ENCODE results near the gene TAF1C. TPM values are rescaled to one million over a fixed set of nuclear protein-coding genes. Genes with fewer than 3 reads are reported as not detected.

Gene TAF1C, protein sequence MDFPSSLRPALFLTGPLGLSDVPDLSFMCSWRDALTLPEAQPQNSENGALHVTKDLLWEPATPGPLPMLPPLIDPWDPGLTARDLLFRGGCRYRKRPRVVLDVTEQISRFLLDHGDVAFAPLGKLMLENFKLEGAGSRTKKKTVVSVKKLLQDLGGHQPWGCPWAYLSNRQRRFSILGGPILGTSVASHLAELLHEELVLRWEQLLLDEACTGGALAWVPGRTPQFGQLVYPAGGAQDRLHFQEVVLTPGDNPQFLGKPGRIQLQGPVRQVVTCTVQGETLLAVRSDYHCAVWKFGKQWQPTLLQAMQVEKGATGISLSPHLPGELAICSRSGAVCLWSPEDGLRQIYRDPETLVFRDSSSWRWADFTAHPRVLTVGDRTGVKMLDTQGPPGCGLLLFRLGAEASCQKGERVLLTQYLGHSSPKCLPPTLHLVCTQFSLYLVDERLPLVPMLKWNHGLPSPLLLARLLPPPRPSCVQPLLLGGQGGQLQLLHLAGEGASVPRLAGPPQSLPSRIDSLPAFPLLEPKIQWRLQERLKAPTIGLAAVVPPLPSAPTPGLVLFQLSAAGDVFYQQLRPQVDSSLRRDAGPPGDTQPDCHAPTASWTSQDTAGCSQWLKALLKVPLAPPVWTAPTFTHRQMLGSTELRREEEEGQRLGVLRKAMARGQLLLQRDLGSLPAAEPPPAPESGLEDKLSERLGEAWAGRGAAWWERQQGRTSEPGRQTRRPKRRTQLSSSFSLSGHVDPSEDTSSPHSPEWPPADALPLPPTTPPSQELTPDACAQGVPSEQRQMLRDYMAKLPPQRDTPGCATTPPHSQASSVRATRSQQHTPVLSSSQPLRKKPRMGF
- 1 to 10 TPM; 3.3 to 8.6 (median 8.2) TPM for polyA plus RNA-seq

DNA sequence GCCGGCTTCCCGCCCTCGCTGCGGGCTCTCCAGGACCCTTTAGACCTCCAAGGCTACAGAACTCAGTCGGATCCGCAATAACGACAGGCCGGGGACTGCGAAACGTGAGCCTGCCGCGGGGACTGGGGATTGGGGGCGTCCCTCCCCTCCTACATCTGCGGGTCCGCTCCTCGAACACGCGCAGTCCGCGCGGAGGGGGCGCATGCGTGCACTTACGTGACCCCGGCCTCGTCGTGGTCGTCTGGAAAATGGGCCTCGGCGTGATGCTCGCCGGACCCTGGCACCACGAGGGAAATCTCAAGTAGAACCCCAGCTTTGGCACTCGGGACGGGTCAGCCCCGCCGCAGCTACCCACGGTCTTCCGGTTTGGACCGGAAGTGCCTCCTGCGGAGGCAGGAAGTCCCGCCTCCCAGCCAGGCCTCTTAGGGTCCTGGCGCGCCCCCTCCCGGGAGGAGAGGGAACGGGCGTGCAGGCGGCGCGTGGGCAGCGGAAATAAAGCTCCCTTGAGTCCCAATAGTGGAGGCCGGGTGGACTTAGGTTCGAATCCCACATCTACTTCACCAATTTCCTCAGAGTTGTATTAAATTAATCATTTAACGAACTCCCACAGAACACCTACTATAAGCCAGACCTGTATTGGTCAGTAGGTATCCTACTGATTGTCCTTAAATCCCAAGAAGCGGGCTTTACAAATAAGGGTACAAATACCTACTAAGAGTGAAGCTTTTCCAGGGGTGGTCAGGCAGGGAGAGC is at the start of gene TAF1C:
Gene TAF1C, minus strand, starts transcription at position 373 of the 753 bp plus-strand sequence. CDS start 2,069 bp downstream, outside the sequence.
- Mint-ChIP-seq H3K27me3 (ENCODE audit: low read depth in 3 of 3) (peaks cover 0 to 2% (median 2%) of the 10 kb centered on the region in 3 donors), H3K27ac (peak within 1 kb of the TSS; percentile 82 to 97 (median 90)), H3K36me3 (peaks cover 0 to 9% (median 6%) of the 10 kb centered on the region in 3 donors), H3K4me3 (peak within 1 kb of the TSS; percentile 93 to 96 (median 94)), H3K4me1 (peaks cover 19 to 33% of the 10 kb centered on the region in 2 donors), H3K9me3 (no peaks in the 10 kb centered on the region)
- peak; percentile 84 to 88 (median 87) for DNase-seq

DNA sequence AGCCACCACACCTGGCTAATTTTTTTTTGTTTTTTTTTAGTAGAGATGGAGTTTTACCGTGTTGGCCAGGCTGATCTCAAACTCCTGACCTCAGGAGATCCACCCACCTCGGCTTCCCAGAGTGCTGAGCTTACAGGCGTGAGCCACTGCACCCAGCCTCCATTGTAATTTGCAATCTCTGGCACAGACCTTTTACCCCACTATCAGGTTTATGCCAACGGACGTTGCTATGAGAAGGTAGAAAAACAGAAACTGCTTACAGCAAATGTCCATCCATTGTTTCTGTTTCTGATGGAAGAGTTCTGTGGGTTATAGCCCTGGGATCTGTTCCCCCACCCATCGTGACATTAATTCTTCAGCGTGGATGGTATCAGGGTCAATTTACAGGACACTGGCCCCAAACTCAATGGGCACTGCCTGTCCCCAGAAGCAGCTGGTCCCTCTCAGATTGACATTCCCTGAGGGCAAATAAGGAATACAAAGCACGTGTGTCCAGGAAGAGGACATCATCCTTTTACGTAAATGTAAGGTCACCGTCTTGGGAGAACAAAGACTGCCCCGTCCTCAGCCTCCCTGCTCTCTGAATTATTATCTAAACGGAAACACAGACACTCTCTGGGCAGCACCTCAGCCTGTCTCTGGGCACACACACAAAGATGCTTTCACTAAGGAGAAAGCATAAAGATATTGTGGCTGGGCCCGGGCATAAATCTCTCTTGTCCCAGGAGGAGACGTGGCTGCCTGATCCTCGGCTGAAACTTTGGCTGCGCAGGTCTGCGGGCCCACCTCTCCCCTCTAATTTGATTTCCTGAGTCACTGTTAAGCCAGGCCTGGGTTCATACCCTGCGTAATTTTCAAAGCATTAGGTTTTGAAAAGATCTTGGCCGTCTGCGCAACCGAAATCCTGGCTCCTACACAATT is 47.7 kb upstream of the TAF1C start:
- H3K27ac Mint-ChIP-seq, result no peak overlapping the region
- no peak for DNase-seq
- H3K4me3 Mint-ChIP-seq, result no peak overlapping the region
- no peaks in the 10 kb centered on the region for H3K36me3 Mint-ChIP-seq
- H3K27me3 Mint-ChIP-seq (ENCODE audit: low read depth in 3 of 3), result peaks cover 2 to 9% (median 4%) of the 10 kb centered on the region in 3 donors
- H3K4me1 Mint-ChIP-seq, result no peaks in the 10 kb centered on the region
- no peaks in the 10 kb centered on the region for H3K9me3 Mint-ChIP-seq

DNA sequence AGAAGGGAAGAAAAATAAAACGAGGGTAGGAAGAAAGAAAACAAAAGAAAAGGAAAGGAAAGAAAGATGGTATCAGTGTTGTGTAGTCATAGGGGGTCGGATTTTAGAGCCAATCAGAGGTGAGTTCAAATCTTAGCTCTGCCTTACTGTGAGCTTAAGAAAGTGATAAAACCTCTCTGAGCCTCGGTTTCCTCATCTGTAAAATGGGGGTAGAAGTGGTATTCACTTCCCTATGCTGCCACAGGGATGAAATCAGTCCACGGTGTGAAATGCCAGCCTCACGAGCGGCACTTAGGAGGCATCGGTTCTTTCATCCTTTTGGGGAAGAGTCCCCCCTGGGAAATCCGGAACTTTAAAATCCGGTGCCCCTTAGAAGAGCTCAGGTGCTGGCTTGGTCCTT is 46.9 kb upstream of the TAF1C start:
- H3K9me3 Mint-ChIP-seq, result no peaks in the 10 kb centered on the region
- H3K27me3 Mint-ChIP-seq (ENCODE audit: low read depth in 3 of 3), result peaks cover 2 to 7% (median 4%) of the 10 kb centered on the region in 3 donors
- no peak overlapping the region for H3K4me3 Mint-ChIP-seq
- no peaks in the 10 kb centered on the region for H3K36me3 Mint-ChIP-seq
- no peak overlapping the region for H3K27ac Mint-ChIP-seq
- DNase-seq, result no peak
- H3K4me1 Mint-ChIP-seq, result no peaks in the 10 kb centered on the region

DNA sequence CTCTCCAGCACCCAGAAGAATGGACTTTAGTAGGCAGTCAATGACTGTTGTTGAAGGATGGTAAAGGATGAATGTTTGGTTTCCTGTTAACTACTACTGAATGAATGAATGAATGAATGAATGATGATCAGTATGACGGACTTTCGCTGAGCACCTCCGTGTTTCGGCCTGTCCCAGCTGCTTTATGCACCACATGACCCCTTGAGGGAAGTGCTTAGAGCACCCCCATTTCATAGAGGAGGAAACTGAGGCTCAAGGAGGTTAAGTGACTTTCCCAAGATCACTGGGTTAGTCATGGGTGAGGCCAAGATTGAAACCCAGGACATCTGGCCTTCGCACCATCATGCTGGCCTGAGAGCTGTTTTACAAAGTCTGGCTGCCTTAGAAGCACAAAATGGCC is 46.1 kb upstream of the TAF1C start:
- no peak for DNase-seq
- Mint-ChIP-seq H3K36me3 (no peaks in the 10 kb centered on the region), H3K9me3 (no peaks in the 10 kb centered on the region), H3K4me3 (no peak overlapping the region), H3K27ac (no peak overlapping the region), H3K4me1 (no peaks in the 10 kb centered on the region), H3K27me3 (ENCODE audit: low read depth in 3 of 3) (peaks cover 2 to 7% (median 4%) of the 10 kb centered on the region in 3 donors)

DNA sequence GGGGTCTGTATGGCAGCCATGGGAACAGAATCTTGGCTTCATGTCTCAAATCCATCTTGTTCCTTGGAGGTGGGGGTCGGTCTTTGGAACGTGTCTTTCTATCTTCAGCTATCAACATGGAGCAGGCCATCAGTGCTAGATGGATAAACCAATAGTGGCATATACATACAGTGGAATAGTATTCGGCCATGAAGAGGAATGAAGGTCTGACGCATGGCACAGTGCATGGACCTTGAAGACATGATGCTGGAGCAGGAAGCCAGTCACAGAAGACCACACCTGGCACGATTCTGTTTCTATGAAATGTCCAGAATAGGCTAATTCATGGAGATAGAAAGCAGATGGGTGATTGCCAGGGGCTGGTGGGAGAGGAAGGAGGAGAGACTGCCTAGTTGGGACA is 45.2 kb upstream of the TAF1C start:
- H3K27ac Mint-ChIP-seq, result no peak overlapping the region

DNA sequence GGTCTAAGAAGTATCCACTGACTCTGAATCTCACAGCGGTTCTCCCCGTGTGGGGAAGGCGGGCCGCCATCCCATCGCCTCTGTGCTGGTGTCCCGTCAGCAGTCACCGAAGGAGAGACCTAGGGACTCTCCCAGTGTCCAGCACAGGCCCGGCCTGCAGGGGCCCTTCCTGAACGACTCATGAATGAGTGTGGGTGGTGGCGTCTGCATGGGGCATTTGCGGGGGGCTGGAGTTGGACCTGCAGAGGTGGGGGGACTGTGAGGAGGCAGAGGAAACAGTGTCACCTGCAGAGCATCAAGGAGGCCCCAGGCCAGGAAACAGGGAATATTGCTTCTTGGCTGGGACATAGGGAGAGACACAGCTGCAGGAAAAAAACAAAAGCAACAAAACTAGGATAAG is 42.6 kb upstream of the TAF1C start:
- no peak overlapping the region for H3K27ac Mint-ChIP-seq
- no peaks in the 10 kb centered on the region for H3K36me3 Mint-ChIP-seq
- H3K9me3 Mint-ChIP-seq, result no peaks in the 10 kb centered on the region
- no peak for DNase-seq
- H3K4me3 Mint-ChIP-seq, result no peak overlapping the region
- peaks cover 2 to 7% (median 5%) of the 10 kb centered on the region in 3 donors for H3K27me3 Mint-ChIP-seq (ENCODE audit: low read depth in 3 of 3)
- H3K4me1 Mint-ChIP-seq, result no peaks in the 10 kb centered on the region

More for the DNA sequence above, 45.2 kb upstream of the TAF1C start:
- no peaks in the 10 kb centered on the region for H3K36me3 Mint-ChIP-seq
- no peaks in the 10 kb centered on the region for H3K4me1 Mint-ChIP-seq
- peaks cover 2 to 7% (median 4%) of the 10 kb centered on the region in 3 donors for H3K27me3 Mint-ChIP-seq (ENCODE audit: low read depth in 3 of 3)
- H3K9me3 Mint-ChIP-seq, result no peaks in the 10 kb centered on the region
- no peak for DNase-seq
- no peak overlapping the region for H3K4me3 Mint-ChIP-seq

DNA sequence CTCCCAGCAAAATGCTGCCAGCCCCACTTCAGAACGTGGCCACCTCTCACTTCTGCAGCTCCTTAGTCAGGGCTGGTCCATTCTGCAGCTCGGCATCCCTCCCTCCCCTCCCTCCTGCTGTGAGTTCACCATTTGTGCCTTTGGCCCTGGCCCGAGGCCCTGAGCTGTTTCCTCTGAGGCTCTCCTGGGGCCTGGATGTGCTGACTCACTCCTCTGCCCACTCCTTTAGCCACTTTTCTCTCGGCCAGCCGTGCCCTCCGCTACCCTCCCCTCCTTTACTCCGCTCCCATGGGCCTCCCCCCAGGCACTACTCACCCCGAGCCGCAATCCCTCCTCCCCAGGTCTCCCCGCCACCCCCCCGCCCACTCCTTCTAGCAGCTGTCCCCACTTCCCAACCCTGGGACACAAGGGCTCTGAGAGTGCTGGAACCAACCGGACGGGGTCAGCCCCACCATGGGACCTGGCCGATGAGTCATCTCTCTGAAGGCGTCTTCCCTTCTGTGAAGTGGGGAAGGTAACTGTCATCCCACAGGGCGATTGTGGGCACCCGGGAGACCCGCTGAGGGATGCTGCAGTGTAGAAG is 41.5 kb upstream of the TAF1C start:
- no peaks in the 10 kb centered on the region for H3K4me1 Mint-ChIP-seq
- H3K36me3 Mint-ChIP-seq, result no peaks in the 10 kb centered on the region
- H3K27me3 Mint-ChIP-seq (ENCODE audit: low read depth in 3 of 3), result peaks cover 2 to 9% (median 5%) of the 10 kb centered on the region in 3 donors
- H3K9me3 Mint-ChIP-seq, result no peaks in the 10 kb centered on the region
- DNase-seq, result no peak
- H3K4me3 Mint-ChIP-seq, result no peak overlapping the region
- H3K27ac Mint-ChIP-seq, result no peak overlapping the region

DNA sequence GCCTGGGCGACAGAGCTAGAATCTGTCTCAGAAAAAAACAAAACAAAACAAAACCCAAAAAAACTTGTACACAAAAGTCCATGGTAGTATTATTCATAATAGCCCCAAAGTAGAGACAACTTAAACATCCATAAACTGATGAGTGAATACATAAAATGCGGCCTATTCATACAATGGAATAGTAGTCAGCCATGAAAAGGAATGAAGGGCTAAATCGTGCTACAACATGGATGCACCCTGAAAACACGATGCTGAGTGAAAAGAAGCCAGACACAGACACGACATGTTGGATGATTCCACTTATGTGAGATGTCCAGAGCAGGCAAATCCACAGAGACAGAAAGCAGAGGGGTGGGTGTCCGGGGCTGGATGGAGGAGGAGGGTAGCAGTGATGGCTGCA is 40.7 kb upstream of the TAF1C start:
- Mint-ChIP-seq H3K4me3 (no peak overlapping the region), H3K4me1 (no peaks in the 10 kb centered on the region), H3K9me3 (no peaks in the 10 kb centered on the region), H3K27me3 (ENCODE audit: low read depth in 3 of 3) (peaks cover 2 to 12% (median 5%) of the 10 kb centered on the region in 3 donors), H3K36me3 (no peaks in the 10 kb centered on the region), H3K27ac (no peak overlapping the region)
- DNase-seq, result no peak

DNA sequence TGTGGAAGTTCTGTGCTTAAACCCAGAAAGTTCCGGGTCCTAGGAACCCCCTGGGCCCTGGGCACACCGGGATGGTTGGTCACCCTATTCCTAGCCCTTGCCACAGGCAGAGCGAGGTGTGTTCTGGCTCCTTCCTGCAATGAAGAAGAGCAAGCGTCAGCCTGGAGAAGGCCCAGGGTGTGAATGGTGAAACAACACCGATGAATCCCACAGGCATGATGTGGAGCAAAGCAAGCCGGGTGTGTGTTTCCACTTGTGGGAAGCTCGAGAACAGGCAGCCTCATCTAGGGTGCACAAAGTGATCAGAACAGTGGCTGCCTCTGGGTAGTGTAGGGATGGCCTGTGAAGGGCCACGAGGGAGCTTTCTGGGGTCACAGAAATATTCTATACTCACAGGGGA is 39.2 kb upstream of the TAF1C start:
- Mint-ChIP-seq H3K27me3 (ENCODE audit: low read depth in 3 of 3) (peaks cover 0 to 7% (median 5%) of the 10 kb centered on the region in 3 donors), H3K4me3 (no peak overlapping the region), H3K27ac (no peak overlapping the region), H3K9me3 (no peaks in the 10 kb centered on the region), H3K36me3 (no peaks in the 10 kb centered on the region), H3K4me1 (no peaks in the 10 kb centered on the region)
- DNase-seq, result no peak

DNA sequence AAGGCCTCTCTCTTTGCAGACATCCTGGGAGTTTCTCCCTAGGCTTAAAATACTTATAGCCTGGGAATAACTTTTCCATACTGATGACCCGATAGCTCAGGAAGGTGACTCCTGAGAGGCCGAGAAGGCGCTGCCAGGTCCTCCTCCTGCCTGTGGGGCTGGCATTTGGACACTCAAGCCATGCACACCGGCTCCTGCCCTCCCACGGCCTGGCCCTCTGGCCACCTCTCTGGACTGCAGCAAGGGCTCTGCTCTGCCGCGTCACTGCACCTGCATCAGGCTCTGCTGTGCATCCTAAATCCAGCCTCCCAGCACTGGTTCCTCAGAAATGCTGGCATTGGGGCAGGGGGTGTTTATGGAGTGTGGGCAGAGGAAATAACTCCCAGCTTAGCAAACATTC is 38.7 kb upstream of the TAF1C start:
- Mint-ChIP-seq H3K4me3 (no peak overlapping the region), H3K27me3 (ENCODE audit: low read depth in 3 of 3) (peaks cover 0 to 7% (median 5%) of the 10 kb centered on the region in 3 donors)
- DNase-seq, result no peak

DNA sequence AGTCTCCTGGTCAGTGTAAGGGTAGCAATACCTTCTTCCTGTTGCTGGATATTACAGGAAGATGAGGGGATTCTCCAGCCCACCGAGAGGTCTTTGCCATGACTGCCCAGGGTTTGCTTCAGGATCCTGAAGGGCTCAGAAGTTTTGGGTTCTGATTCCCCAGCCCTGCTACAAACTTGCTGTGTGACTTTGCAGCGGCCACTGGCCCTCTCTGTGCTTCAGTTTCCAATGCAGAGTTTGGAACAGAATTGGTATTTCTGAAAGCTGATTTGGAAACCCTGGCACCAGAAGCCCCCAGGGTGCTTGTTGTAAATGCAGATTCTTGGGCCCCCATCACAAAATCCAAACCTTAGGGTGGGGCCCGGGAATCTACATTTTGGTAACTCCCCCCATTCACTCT is 38.3 kb upstream of the TAF1C start:
- no peak for DNase-seq
- no peaks in the 10 kb centered on the region for H3K9me3 Mint-ChIP-seq
- H3K27ac Mint-ChIP-seq, result no peak overlapping the region
- no peak overlapping the region for H3K4me3 Mint-ChIP-seq
- no peaks in the 10 kb centered on the region for H3K36me3 Mint-ChIP-seq
- H3K27me3 Mint-ChIP-seq (ENCODE audit: low read depth in 3 of 3), result peaks cover 0 to 7% (median 5%) of the 10 kb centered on the region in 3 donors
- H3K4me1 Mint-ChIP-seq, result no peaks in the 10 kb centered on the region

More for the DNA sequence above, 38.7 kb upstream of the TAF1C start:
- Mint-ChIP-seq H3K4me1 (no peaks in the 10 kb centered on the region), H3K36me3 (no peaks in the 10 kb centered on the region), H3K9me3 (no peaks in the 10 kb centered on the region), H3K27ac (no peak overlapping the region)

DNA sequence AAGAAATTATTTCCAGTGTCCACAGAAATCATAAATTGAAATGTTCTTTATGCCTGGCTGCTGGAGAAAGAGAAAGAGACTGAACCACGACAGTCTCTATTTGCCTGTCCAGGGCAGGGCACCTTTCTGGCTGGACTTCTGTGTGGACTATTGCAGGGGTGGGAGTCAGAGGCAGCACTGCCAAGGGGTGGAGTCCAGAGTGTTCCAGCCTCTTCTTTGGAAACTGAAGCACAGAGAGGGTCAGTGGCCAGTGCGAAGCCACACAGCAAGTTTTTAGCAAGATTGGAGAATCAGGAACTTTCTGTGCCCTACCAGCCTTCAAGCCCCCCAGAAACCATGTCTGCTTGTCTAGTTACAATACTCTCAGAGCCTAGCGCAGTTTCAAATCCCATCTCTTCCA is 37.7 kb upstream of the TAF1C start:
- Mint-ChIP-seq H3K36me3 (no peaks in the 10 kb centered on the region), H3K27ac (no peak overlapping the region), H3K27me3 (ENCODE audit: low read depth in 3 of 3) (peaks cover 0 to 7% (median 5%) of the 10 kb centered on the region in 3 donors), H3K4me3 (no peak overlapping the region), H3K9me3 (no peaks in the 10 kb centered on the region), H3K4me1 (no peaks in the 10 kb centered on the region)
- DNase-seq, result no peak
